Ovary (tissue), 3 donors: Measurements from ENCODE around the gene NXPH3.

Source experiments
- CTCF ChIP-seq, 3 donors: fragments of 450-650 bp in 2 of 3; fragments of 200-600 bp in 1 of 3; IDR thresholded peaks; one replicate each; pipeline versions ENCODE4 v1.5.1 to v1.8.0; 2016 to 2022; ENCODE audit warnings: antibody characterized with exemption in 3 of 3, mild to moderate bottlenecking in 1 of 3
- EP300 ChIP-seq: sonication (generic); formaldehyde crosslinking; IDR thresholded peaks from one replicate; pipeline ENCODE4 v1.6.1; 2017; ENCODE audit warnings: antibody characterized with exemption
- POLR2A ChIP-seq: fragments of 450-650 bp; IDR thresholded peaks from one replicate; pipeline ENCODE4 v1.6.1; 2017; ENCODE audit warnings: antibody characterized with exemption, mild to moderate bottlenecking, moderate library complexity
- donor health status: DM: no; HTN: no; CAD: no.

GRCh38 chr17:49549691-49550678 is 25.7 kb upstream of the NXPH3 start:
- TF ChIP-seq CTCF (IDR thresholded peaks at IDR 0.05), result no peak
- TF ChIP-seq POLR2A, result no peak
- TF ChIP-seq EP300, result no peak
